HG02970 (cell line): ENCODE data around the gene SPEN.

Source experiments
- ATAC-seq: cut with Tn5 transposase; IDR thresholded peaks from one replicate; pipeline ENCODE4 v1.9.1; 2021; ENCODE audit warnings: mild to moderate bottlenecking, moderate library complexity, moderate number of reproducible peaks; ENCODE audit not compliant: unreplicated experiment, low FRiP score

The SPEN gene

DNA sequence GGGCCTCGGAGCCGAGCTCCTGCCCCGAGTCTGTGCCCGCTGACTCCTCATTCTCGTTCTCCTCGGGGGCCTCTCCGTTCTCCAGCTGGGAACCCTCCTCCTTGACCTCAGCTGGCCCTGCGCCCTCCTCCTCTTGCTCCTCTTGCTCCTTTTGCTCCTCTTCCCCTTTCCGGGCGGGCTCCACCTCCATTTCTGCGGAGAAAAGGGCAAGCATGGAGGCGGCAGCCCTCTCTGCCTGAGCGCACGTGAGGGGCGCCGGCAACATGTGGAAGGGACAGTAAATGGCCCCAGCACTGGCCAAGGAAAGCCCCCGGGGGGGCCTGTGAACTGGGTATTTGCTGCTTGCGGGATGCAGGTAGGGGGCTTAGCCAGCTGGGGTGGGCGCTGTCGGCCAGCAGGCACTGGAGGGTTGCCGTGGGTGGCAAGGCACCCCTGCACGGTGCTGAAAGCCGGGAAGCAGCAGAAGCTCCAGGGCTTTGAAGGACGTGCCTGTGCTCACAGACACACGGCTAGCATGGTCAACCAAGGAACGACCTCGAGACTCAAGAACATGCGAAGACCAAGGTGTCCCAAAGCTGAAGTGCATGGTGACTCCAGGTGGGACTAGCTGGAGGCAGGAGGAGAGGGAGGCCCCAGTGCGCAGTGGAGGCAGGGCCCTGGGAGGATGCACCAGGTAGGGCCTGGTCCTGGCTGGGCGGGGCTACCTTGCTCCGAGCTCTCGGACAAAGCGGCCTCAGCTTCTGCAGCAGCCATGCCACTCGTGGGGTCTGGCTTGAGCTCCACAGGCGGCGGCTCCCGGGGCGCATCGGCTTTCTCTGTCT, 97.7 kb downstream of the SPEN start:
- no peak for ATAC-seq

DNA sequence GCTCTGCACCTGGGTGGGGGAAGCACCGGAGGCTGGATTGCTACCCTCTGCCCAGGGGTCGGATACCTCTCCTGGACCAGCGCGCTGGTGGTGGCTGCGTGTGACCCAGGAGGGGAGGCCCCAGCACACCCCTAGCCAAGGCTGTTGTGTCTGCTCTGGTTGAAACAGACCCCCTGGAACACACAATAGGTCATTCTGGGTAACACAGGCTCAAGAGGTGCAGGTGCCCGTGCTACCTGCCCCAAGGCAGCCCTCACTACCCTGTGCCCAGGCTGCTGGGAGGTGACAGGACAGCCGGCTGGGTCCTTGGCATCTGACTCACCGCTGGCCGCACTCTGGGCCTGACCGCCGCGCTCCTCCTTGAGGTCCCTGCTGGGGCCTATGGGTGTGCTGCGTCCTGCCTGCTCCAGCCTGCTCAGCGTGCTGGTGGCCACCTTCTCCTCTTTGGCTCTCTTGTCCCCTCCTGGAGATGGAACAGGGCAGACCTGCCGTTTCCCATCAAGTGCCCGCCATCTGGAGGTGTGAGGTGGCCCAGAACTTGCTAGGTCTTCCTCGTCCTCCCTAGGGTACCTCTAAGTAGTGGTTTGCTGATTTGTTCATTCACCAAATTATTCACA, 98.4 kb downstream of the SPEN start:
- no peak for ATAC-seq

DNA sequence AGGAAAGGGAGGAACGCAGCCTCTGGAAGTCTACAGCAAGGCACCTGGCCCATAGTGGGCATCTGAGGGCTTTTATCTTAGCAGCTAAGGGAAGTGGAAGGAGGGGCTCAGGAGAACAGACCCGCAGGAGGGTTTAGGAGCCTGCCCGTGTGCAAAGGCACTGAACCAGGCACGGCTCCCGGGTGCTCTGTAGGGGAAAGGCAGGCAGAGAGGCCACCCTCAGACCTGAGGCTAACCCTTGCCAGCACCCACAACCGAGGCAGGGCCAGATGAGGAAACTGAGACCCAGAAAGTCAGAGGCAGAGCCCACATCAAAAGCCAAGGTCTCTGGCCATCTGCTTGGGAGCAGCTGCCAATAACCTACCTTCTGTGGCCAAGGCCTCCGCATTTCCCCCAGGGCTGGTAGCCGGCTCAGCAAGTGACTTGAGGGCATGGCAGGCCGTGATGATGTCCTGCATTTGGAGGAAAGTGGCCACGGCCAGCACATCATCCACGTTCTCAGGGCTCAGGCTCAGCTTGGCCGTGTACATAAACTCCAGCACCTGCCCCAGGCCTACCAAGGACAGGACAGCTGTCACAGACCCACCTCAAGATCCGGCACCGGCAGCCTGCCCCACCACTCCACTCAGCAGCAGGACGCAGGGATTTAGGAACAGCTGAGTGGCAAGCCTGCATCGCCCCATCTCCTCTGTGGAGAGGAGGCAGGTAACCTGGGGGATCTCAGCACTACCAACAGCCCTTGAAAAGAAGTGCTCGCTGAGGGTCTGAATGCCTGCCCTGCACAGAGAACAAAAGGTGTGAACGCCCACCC, 99.3 kb downstream of the SPEN start:
- ATAC-seq = no peak

DNA sequence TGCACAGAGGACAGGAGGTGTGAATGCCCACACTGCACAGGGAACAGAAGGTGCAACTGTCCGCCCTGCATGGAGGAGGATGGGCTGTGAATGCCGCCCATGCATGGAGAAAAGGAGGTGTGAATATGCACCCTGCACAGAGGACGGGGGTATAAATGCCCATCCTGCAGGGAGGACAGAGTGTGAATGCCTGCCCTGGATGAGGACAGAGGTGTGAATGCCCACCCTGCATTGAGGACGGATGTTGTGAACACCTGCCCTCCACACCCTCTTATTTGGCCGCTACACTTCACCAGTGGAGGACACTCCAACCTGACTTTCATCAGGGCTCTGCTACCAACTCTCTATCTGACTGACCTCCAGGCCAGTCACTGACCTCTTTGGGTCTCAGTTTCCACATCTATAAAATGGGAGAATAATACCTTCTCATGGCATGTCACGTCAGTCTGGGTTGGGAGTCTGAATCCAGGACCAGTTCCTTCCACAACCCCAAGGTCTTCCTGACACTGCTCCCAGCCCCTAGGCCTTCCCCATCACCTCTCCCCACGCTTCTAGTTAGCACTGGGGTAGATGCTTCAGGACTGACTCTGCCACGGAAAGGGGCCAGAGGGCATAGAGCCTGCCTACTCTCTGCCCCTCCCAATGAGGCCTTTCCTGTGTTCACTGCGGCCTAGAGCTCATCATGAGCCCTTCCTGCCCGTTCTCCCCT, 100.0 kb downstream of the SPEN start:
- no peak for ATAC-seq

DNA sequence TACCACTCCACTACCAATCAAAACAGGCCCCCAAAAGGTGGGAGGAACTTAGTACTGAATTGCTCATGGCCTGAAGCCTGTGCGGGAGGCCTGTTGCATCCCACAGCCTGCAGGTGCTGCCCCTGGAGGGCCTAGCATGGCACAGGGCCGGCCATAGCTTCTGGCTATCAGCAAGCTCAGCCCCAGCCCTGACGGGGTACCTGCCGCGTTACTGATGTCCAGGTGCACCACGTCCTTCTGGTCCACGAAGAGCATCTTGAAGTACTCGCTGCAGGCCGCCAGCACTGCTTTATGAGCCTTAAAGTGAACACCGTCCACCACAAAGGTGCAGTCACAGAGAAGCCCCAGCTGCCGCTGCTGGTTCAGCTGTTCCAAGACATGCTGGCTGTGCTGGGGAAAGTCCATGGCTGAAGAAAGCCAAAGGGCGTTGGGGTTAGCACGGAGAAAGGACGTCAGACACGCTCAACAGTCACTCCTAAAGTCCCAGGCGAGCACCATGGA, 100.6 kb downstream of the SPEN start:
- no peak for ATAC-seq

DNA sequence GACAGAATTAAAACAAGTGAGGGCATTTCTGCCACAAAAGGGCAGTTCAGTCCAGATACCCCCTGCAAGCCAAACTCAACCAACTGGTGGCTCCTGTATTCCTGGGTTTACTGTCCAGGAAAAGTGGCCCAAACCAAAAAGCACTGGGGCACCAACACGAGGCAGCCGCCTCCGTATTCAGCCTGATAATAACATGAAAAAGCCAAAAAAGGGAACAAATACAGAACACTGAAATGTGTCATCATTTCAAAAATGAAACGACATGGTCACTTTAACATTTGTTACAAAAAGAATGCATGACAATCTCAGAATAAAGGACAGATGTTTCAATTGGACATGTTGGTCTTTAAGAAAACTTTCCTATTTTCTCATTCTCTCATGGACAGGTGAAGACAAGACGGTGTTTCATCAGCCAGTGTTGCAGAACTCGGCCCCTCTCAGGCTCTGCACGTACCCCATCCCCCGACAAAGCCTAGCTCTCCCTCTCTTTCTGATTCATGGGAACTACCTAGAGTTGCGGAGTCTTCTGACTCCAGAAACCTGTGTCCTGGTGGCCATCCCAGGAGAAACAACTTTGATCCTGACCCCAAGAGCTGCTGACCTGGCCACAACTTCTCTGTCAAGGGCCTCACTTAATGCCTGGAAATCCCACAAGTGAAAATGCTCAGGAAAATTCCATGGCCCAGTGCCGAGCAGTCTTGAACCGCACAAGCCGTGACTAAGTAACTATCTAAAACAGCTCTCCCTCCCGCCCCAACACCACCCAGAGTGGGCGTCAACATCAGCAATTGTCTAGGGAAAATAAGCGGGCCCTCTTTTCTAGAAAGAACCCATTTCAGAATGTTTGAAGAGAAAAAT, 101.3 kb downstream of the SPEN start:
- ATAC-seq = no peak

DNA sequence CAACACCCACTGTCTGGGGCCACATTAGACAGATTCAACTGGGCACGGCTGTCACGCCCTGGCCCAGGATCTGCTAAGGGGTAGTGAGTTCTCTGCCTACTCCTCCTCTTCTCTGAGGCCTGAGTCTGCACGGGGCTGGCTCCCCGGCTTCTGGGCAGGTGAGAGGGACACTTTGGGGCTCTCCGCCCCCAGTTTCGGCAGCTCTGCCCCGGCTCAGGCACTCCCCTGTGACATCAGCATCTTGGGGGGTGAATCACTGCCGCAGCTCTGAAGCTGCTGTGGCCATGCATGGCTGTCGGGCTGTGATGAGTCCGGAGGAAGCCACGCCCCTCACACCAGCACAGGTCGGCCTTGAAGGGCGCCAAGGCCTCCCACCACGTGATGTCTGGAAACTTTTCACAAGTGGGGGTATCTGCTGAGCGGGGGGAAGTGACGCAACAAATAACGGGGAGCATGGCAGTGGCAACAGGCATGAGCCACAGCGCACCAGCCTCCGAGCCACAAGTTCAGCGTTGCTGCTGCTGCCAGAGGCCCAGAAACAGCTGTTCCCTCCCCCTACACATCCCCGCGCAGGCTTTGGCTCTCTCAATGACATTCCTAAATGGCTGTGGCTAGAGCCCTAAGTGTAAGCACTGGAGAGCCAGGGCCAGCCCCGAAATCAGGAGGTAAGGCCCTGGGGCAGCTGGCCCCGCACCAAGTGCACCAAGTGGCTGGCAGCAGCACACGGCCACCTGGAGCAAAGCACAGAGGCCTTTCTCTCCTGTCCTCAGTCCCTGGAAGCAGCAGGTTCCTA, 102.1 kb downstream of the SPEN start:
- ATAC-seq = no peak

DNA sequence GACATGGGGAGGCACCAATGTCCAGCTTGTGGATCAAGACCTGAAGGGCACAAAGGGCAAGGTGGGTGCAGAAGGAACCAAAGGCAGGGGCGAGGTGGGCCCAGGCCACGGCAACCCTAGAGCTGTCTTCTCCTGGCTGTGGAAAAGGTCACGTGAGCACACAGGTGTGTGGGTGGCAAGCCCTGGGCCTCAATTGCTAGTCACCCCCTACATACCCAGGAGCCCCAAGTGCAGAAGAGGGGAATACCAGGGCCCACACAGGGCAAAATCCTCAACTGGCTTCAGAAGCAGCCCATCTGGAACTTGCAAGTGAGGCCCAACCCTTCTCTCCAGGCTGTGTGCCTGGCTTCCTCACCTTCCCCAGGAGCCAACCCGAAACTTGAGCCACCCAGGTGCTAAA, 102.8 kb downstream of the SPEN start:
- ATAC-seq = no peak

DNA sequence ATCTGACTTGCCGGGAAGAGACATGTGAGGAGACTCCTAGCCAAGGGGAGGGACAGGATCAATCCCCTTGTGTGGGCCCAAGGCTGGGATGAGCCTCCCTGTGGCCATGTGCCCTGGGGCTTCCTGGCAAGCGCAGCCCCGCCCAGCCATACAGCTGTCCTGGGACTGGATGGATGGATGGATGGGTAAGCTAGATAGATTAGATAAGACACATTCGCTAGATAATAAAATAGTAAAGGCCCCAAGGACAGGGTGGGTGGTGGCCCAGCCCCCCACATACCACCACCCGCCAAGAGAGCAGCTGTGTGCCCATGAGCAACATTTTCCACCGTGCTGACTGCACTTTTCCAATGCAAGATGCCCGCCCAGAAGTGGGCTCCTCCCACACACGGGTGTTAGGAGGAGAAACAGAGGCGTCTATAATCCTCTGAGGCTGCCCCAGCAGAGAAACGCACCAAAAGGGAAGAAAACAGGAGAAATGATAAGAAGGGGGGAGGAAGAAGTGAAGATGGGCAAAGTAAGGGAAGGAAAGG, 103.3 kb downstream of the SPEN start:
- ATAC-seq = no peak

DNA sequence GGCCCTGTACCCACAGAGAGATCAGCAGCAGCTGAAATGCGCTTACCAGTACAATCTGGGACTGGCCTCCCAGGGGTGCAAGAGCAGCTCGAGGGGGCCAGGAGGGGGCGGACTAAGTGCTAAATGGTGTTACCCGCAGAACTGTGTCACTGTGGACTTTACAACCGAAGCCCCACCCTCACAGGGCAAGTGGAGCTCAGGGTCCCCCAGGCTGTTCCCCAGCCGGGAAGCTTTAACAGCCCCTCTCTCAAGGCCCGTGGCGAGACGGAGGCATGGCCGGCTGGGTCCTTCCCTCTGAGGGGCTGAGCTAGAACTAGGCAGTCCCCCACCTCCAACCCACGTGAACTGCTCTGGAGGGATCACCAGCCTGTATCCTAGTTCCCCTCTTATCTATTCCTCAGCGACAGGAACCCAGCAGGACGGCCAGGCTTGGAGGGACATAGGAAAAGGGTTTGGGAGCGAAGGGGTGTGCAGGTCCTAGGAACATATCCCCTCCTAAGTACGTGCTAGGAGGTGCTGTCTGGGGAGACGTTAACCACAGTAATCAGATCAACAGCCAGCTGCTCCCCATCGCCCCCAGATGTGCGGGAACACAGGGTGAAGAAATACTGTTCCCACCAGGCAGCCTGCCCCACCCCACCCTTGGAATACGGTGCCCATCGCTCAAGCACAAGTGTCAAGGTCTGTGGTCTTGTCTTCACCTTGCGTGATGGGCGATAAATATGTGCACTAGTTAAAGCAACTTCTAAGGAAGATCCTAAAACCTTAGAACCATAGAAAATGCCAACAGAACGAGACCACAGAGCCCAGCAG, 104.0 kb downstream of the SPEN start:
- ATAC-seq = no peak

DNA sequence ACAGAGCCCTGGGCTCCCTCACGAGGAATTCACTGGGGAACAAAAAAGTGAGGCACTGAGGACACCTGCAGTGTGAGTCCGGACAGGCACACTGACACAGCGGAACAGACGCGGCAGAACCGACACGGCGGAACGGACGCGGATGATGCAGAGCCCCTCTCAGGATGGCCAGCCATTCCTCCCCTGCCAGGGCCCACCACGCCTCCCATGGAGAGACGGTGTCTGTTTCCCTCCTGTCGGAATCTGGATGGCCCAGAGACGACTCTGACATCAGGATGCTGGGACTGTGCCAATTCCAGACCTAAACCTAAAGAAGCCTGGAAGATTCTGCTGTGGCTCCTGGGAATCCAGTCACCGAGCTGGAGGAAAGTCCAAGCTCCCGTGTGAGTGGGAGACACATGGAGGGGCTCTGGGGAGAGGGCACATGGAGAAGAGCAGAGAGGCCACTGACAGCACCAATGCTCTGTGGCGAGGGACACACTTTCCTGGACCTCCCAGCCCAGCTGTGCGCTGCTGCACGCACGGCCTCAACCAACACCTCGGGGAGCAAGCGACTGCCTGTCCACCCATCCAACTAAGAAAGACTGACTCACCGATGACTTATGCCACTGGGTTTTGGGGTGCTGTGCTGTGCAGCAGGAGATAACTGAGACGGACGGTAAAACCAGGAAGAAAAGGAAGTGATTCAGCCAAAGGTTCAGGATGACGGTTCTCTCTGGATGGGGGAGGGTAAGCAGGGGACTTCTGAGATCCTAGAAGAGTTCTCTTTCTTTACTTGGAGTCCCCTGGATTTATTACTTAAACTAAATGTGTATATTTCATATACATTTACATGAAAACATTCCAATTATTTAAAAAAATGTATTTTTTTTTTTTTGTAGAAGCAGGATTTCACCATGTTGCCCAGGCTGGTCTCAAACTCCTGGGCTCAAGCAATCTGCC, 105.1 kb downstream of the SPEN start:
- no peak for ATAC-seq

DNA sequence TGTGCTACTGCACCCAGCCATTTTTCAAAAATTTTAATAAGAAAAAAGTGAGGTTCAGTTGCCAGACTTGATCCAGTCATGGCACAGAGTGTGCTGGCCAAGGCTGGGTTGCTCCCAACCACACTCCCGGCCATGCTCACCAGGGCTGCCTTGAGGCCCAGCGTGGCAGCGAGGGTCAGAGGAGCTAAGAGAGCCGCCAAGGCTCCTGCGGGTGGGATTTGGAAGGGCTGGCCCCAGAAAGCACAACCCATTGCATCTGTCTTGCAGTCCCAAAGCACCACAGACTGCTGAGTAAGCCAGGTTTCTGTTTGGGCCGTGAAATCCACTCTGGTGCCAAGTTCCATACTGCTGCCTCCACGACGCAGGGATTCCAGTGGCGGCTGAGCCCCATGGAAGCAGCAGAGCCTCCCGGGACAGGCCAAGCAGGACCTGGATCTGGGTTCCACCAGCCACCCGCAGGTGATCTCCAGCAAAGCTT, 105.8 kb downstream of the SPEN start:
- no peak for ATAC-seq

DNA sequence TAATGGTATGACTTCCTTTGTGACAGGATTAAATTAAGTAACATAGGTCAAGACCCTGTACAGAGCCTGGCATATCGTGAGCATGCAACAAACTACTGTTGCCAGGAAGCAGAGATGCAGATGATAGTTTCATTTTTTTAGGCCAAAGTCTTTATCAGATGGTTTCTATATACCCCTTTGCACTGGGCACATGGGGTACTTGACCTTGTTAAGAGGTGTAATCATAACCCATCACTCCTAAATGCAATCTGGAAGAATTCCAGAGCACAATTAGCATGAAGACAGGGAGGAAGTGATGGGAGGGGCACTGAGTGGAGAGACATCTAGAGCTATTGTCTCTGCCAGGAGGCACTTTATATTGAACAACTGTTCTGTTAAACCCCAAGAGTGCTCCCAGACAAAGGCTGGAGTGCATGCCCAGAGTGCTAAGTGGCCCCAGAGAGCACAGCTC, 106.3 kb downstream of the SPEN start:
- ATAC-seq = no peak

DNA sequence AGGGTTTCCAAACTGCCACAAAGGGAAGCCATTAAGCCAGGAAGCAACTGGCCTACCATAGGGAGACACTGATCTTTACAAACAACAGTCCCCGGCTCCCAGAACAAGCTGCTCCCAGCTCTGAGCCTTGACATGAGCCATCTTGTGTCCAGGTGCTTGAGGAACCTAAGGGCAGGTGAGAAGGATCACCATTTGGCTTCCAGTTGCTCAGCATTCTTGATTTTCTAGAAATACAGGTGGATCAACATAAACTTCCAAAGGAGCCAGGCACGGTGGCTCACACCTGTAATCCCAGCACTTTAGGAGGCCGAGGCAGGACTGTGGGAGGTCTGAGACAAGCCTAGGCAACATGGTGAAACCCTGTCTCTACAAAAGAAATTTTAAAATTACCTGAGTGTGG, 106.8 kb downstream of the SPEN start:
- ATAC-seq = no peak

DNA sequence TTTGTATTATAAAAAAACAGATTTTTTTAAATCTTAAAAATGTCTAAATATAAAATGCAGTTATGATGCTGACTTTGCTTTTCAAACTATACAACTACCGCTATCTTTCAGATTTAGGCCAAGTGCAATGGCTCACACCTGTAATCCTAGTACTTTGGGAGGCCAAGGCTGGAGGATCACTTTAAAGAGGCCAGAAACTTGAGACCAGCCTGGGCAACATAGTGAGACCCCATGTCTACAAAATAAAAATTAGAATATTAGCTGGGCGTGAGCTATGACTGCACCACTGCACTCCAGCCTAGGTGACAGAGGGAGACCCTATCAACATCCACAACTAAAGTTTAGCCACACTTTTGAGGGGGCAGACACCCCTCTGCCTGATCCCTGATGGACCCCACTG, 108.0 kb downstream of the SPEN start:
- no peak for ATAC-seq

DNA sequence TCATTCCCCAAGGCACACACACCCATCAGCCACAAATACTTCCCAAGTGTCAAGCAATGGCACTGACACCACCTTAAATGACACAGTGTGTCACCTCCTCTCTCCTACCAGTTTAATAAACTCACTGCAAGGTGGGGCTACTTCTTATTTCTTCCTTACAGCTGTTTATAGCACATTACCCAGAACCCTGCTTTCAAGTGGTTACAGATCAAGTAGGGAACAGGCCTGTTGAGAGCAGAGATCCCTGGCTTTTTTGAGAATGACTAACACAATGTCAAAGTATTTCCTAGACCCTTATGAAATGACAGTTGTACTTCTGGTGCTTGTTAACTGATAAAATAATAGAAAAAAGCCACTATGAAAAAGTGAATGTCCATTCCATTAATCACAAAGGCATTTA, 108.6 kb downstream of the SPEN start:
- no peak for ATAC-seq
